Measurements from ENCODE around the gene ATP6V1G3.

- TF ChIP-seq CTCF (IDR thresholded peaks at IDR 0.05 in 4 of 5, conservative IDR thresholded peaks at IDR 0.05 in 1 of 5) (no peak), POLR2A (IDR thresholded peaks at IDR 0.05) (no peak)
Measured at GRCh38 chr1:198563583-198563982, 23.1 kb upstream of the ATP6V1G3 start.
